ENCODE results near the gene ARPC1B. TPM values are rescaled to one million over a fixed set of nuclear protein-coding genes. Genes with fewer than 3 reads are reported as not detected.

The ARPC1B gene
- total RNA-seq, 4 donors from 2014 or later, result 214 to 273 (median 228) TPM

GRCh38 chr7:99368750-99369389 lies 5.7 kb upstream of the ARPC1B start:
- TF ChIP-seq CTCF (IDR thresholded peaks at IDR 0.05), result no peak
- TF ChIP-seq POLR2A (IDR thresholded peaks at IDR 0.05), result no peak
- H3K27ac ChIP-seq, result peak overlapping the region in 1 of 3 donors; percentile 23
- no peak overlapping the region for H3K4me3 ChIP-seq (replicated peaks in 1 of 3)
- no peaks in the 10 kb centered on the region for H3K9me3 ChIP-seq
- no peaks in the 10 kb centered on the region for H3K27me3 ChIP-seq
- H3K36me3 ChIP-seq, result peaks cover 6 to 31% of the 10 kb centered on the region in 2 donors
- intact Hi-C loops (cut with DNase I), result no loop called here
- DNase-seq, result no peak
- H3K4me1 ChIP-seq, result peaks cover 17 to 18% of the 10 kb centered on the region in 2 donors
- 88 to 89% methylated on average over 8 to 13 of the region's 13 CpGs for WGBS, 2 donors

GRCh38 chr7:99369767-99370391 lies 4.7 kb upstream of the ARPC1B start:
- DNase-seq, result no peak
- no peaks in the 10 kb centered on the region for H3K9me3 ChIP-seq
- H3K27ac ChIP-seq, result peak overlapping the region in 1 of 3 donors; percentile 23
- peaks cover 2 to 21% of the 10 kb centered on the region in 2 donors for H3K36me3 ChIP-seq
- no peak for TF ChIP-seq CTCF (IDR thresholded peaks at IDR 0.05)
- TF ChIP-seq POLR2A (IDR thresholded peaks at IDR 0.05), result no peak
- no peaks in the 10 kb centered on the region for H3K27me3 ChIP-seq
- no peak overlapping the region for H3K4me3 ChIP-seq (replicated peaks in 1 of 3)
- H3K4me1 ChIP-seq, result peaks cover 20 to 21% of the 10 kb centered on the region in 2 donors
- intact Hi-C loops (cut with DNase I), result no loop called here
- WGBS, 2 donors, result 65 to 70% methylated on average over 9 of the region's 9 CpGs

GRCh38 chr7:99371376-99371920 lies 3.1 kb upstream of the ARPC1B start:
- peaks cover 0 to 7% of the 10 kb centered on the region in 2 donors for H3K36me3 ChIP-seq
- intact Hi-C loops (cut with DNase I), result no loop called here
- peak overlapping the region; percentile 83 to 96 (median 94) for H3K27ac ChIP-seq
- H3K27me3 ChIP-seq, result no peaks in the 10 kb centered on the region
- TF ChIP-seq CTCF (IDR thresholded peaks at IDR 0.05), result no peak
- TF ChIP-seq POLR2A (IDR thresholded peaks at IDR 0.05), result no peak
- no peaks in the 10 kb centered on the region for H3K9me3 ChIP-seq
- peaks cover 24 to 29% of the 10 kb centered on the region in 2 donors for H3K4me1 ChIP-seq
- 94% methylated on average over 11 of the region's 11 CpGs for WGBS, 2 donors
- H3K4me3 ChIP-seq (replicated peaks in 1 of 3), result no peak overlapping the region
- no peak for DNase-seq

GRCh38 chr7:99372275-99373090 lies 2.0 kb upstream of the ARPC1B start:
- intact Hi-C loops (cut with DNase I), result no loop called here
- H3K4me1 ChIP-seq, result peaks cover 24 to 29% of the 10 kb centered on the region in 2 donors
- H3K4me3 ChIP-seq (replicated peaks in 1 of 3), result peak overlapping the region in 1 of 3 donors; percentile 1
- TF ChIP-seq CTCF (IDR thresholded peaks at IDR 0.05) (no peak), POLR2A (IDR thresholded peaks at IDR 0.05) (peak in 1 of 2 donors; percentile 74)
- H3K9me3 ChIP-seq, result no peaks in the 10 kb centered on the region
- no peaks in the 10 kb centered on the region for H3K36me3 ChIP-seq
- DNase-seq, result peak; percentile 96
- H3K27me3 ChIP-seq, result no peaks in the 10 kb centered on the region
- peak overlapping the region; percentile 83 to 96 (median 94) for H3K27ac ChIP-seq
- 24 to 25% methylated on average over 21 of the region's 21 CpGs for WGBS, 2 donors

Data from thyroid gland (tissue), 4 donors.